ENCODE measurements around the gene SLCO3A1. TPM values are rescaled to one million over a fixed set of nuclear protein-coding genes. Genes with fewer than 3 reads are reported as not detected.

SLCO3A1 gene
- total and polyA plus RNA-seq, 9 donors, result 1.7 to 8.6 (median 4.5) TPM

DNA sequence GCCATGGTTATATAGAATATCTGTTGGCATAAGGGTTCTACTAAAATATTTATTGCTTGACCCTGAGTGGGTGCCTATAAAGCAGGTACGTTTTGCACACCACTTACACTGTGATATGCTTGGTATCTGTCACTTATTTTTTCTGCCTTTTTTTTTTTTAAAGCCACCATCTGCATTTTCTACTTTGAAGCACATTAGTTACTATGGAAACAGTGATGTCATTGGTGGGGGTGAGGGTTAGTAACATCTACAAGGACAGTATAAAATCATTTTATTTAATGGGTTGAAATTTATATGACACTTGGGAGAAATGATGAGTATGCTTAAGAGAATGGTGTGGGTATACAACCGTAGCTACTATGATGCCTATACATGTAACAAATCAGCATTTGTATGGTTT lies 25.6 kb downstream of the SLCO3A1 start:
- H3K4me3 ChIP-seq (ENCODE audit: low read length), result no peak overlapping the region
- no peaks in the 10 kb centered on the region for H3K27me3 ChIP-seq (ENCODE audit: control insufficient read depth, insufficient read depth, low read length)
- H3K36me3 ChIP-seq (ENCODE audit: control insufficient read depth, insufficient read depth, low read length), result no peaks in the 10 kb centered on the region
- no peaks in the 10 kb centered on the region for H3K4me1 ChIP-seq (ENCODE audit: control insufficient read depth, insufficient read depth, low read length)
- WGBS (ENCODE audit: insufficient coverage), result no CpG with 5 or more reads among the region's 2 CpGs
- H3K27ac ChIP-seq (ENCODE audit: low read length), result no peak overlapping the region
- DNase-seq, result no peak
- H3K9me3 ChIP-seq (replicated peaks; ENCODE audit: control insufficient read depth, low read depth, low read length), result no peaks in the 10 kb centered on the region

DNA sequence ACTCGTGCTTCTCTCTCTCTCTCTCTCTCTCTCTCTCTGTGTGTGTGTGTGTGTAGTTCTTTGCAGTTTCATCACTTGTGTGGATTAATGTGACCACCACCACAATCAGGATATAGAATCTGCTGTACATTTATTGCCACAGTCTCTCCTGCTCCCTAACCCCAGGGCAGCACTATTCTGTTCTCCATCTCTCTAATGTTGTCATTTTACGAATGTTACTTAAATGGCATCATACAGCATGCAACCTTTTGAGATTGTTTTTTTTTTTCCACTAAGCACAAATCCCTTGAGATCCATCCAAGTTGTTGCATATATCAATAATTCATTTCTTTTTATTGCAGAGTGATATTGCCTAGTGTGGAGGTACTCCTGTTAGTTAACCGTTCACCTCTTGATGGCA lies 26.9 kb downstream of the SLCO3A1 start:
- H3K27ac ChIP-seq (ENCODE audit: low read length), result no peak overlapping the region
- no peaks in the 10 kb centered on the region for H3K4me1 ChIP-seq (ENCODE audit: control insufficient read depth, insufficient read depth, low read length)
- no peak overlapping the region for H3K4me3 ChIP-seq (ENCODE audit: low read length)
- H3K9me3 ChIP-seq (replicated peaks; ENCODE audit: control insufficient read depth, low read depth, low read length), result no peaks in the 10 kb centered on the region
- 100% methylated on average over 1 of the region's 3 CpGs for WGBS (ENCODE audit: insufficient coverage)
- no peaks in the 10 kb centered on the region for H3K36me3 ChIP-seq (ENCODE audit: control insufficient read depth, insufficient read depth, low read length)
- DNase-seq, result no peak
- H3K27me3 ChIP-seq (ENCODE audit: control insufficient read depth, insufficient read depth, low read length), result no peaks in the 10 kb centered on the region

DNA sequence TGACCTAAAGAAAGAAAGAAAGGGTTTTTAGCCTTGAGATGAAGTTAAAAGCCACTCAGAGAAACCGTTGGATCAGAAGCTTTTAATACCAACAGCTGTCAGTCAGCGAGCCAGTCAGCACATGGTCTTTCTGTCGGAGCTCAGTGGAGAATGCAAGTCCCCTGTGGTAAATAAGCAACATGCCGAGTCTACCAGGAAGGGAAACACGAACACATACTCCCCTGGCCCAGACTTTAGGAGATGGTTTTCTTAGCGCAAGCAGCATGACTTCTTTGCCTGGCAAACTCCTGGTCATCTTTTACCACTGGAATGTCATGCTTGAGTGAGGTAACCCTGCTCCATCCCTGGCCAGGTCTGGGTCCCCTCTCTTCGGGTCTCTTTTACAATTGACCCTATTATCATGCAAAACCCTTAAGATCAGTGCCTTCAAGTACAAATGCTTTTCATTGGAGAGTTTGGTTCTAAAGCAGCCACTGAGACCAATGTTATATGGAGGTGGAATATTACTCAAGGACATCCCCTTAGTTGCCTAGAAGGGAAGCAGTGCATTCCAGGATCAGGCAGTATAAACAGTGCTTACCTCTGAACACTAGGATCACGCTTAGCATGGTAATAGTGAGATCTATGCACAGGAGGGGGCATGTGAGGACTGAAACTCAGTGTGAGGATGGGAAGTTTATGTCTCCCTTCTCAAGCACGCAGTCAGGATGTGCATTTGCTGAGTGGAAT lies 28.2 kb downstream of the SLCO3A1 start:
- no peak for DNase-seq
- H3K4me1 ChIP-seq (ENCODE audit: control insufficient read depth, insufficient read depth, low read length), result no peaks in the 10 kb centered on the region
- H3K27me3 ChIP-seq (ENCODE audit: control insufficient read depth, insufficient read depth, low read length), result no peaks in the 10 kb centered on the region
- H3K36me3 ChIP-seq (ENCODE audit: control insufficient read depth, insufficient read depth, low read length), result no peaks in the 10 kb centered on the region
- no peak overlapping the region for H3K4me3 ChIP-seq (ENCODE audit: low read length)
- no peaks in the 10 kb centered on the region for H3K9me3 ChIP-seq (replicated peaks; ENCODE audit: control insufficient read depth, low read depth, low read length)
- no peak overlapping the region for H3K27ac ChIP-seq (ENCODE audit: low read length)
- 41% methylated on average over 5 of the region's 9 CpGs for WGBS (ENCODE audit: insufficient coverage)

DNA sequence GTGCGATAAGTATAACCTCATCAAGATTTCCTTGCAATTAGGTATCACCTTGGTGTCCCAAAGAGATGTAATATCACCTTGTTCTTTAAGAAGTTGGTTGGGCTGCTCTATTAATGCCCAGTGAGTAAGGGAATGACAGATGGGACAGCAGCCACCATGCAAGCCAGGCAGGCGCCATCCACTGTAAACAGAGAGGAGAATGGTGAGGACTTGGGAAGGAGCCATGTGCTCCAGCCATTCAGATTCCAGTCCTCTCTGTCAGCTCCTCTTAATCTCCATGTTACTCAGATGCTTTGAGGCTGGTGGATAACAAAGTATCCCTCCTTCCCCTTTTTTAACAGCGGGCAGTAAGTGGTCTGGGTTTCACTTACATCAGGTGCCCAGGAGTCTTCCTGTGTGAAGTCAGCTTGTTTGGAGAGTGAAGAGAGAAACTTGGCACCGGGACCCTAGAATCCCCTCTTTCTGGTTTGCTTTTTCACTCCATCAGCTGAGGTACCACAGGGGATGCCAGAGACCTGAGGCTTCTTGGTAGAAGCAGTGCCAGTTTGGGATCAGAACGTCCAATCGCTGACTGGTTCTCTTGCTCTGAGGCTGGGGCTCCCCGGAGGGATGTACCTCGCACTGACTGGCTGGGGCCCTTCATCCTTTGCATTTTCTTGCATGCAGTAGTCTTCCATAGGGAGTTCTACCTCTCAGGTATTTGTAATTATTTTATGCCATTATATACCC lies 29.5 kb downstream of the SLCO3A1 start:
- H3K27ac ChIP-seq (ENCODE audit: low read length), result no peak overlapping the region
- H3K9me3 ChIP-seq (replicated peaks; ENCODE audit: control insufficient read depth, low read depth, low read length), result no peaks in the 10 kb centered on the region
- 60% methylated on average over 2 of the region's 8 CpGs for WGBS (ENCODE audit: insufficient coverage)
- no peak for DNase-seq
- no peaks in the 10 kb centered on the region for H3K4me1 ChIP-seq (ENCODE audit: control insufficient read depth, insufficient read depth, low read length)
- no peaks in the 10 kb centered on the region for H3K27me3 ChIP-seq (ENCODE audit: control insufficient read depth, insufficient read depth, low read length)
- H3K4me3 ChIP-seq (ENCODE audit: low read length), result no peak overlapping the region
- no peaks in the 10 kb centered on the region for H3K36me3 ChIP-seq (ENCODE audit: control insufficient read depth, insufficient read depth, low read length)

DNA sequence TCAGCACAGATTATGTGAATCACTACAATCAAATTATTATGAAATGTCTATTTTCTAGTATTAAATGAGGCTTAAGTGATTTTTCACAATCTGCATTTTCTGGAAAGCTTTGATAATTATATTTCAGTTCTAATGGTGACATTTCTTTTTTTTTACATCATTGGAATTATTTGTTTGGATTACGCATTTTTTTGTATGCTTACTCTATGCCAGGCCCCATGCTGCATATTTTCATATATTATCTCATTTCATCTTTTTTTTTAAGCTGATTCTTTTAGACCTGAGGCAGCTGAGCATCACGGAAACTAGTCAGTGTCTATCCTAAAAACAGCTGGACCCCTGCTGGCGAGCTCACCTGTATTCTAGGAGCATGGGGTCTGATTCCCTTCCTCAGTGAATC lies 31.1 kb downstream of the SLCO3A1 start:
- H3K4me1 ChIP-seq (ENCODE audit: control insufficient read depth, insufficient read depth, low read length), result no peaks in the 10 kb centered on the region

DNA sequence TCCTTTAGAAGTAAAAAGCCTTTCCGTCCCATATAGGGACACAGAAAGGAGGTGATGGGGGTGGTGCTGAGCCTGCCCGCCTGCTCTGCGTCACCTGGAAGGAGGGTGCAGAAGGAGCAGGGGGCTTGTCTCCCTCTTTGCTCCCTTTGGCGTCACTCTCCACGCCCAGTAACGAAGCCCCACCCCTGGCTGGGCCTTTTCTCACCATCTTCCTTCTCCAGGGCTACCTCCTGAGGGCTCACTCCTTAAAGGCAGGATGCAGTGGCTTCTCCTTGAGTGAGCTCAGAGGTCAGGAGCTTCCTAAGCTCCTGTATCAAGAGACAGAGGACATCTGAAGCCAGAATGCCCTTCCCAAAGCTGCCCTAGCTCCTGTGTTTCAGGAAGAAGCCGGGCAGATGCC lies 31.5 kb downstream of the SLCO3A1 start:
- Histone ChIP-seq H3K4me3 (ENCODE audit: low read length) (no peak overlapping the region), H3K36me3 (ENCODE audit: control insufficient read depth, insufficient read depth, low read length) (no peaks in the 10 kb centered on the region), H3K4me1 (ENCODE audit: control insufficient read depth, insufficient read depth, low read length) (no peaks in the 10 kb centered on the region), H3K27me3 (ENCODE audit: control insufficient read depth, insufficient read depth, low read length) (no peaks in the 10 kb centered on the region), H3K27ac (ENCODE audit: low read length) (no peak overlapping the region), H3K9me3 (replicated peaks; ENCODE audit: control insufficient read depth, low read depth, low read length) (no peaks in the 10 kb centered on the region)
- WGBS (ENCODE audit: insufficient coverage), result 67% methylated on average over 1 of the region's 7 CpGs
- no peak for DNase-seq

More for the DNA sequence above, 31.1 kb downstream of the SLCO3A1 start:
- no peak for DNase-seq
- no peaks in the 10 kb centered on the region for H3K27me3 ChIP-seq (ENCODE audit: control insufficient read depth, insufficient read depth, low read length)
- 83% methylated on average over 2 of the region's 3 CpGs for WGBS (ENCODE audit: insufficient coverage)
- H3K27ac ChIP-seq (ENCODE audit: low read length), result no peak overlapping the region
- no peaks in the 10 kb centered on the region for H3K36me3 ChIP-seq (ENCODE audit: control insufficient read depth, insufficient read depth, low read length)
- H3K9me3 ChIP-seq (replicated peaks; ENCODE audit: control insufficient read depth, low read depth, low read length), result no peaks in the 10 kb centered on the region
- no peak overlapping the region for H3K4me3 ChIP-seq (ENCODE audit: low read length)

DNA sequence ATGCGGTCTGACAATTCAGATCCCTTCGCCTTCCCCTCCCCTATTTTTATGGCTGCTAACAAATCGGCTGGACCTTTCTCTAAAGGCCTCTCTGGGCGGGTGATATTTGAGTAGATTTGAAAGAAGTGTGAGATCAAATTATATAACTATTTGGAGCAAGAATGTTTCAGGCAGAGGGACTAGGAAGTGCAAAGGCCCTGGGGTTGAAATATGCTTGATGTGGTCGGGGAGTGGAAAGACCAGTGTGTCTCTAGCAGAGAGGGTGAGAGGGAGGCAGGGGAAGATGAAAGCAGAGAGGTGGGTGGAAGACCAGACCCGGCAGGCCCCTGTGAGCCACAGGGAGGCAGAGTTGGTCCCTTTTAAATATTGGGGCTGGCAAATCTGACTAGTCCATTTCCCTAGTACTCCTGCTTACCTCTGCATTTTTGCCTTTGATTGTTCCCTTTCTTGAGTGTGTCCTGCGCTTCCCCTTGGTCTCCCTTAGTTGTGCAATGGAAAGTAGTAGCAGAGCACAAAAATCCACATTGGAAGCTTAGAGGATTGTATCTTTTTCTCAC lies 32.3 kb downstream of the SLCO3A1 start:
- Histone ChIP-seq H3K9me3 (replicated peaks; ENCODE audit: control insufficient read depth, low read depth, low read length) (no peaks in the 10 kb centered on the region), H3K4me1 (ENCODE audit: control insufficient read depth, insufficient read depth, low read length) (no peaks in the 10 kb centered on the region), H3K27me3 (ENCODE audit: control insufficient read depth, insufficient read depth, low read length) (no peaks in the 10 kb centered on the region), H3K4me3 (ENCODE audit: low read length) (no peak overlapping the region), H3K27ac (ENCODE audit: low read length) (no peak overlapping the region), H3K36me3 (ENCODE audit: control insufficient read depth, insufficient read depth, low read length) (no peaks in the 10 kb centered on the region)
- DNase-seq, result peak; percentile 43
- 88% methylated on average over 1 of the region's 7 CpGs for WGBS (ENCODE audit: insufficient coverage)

DNA sequence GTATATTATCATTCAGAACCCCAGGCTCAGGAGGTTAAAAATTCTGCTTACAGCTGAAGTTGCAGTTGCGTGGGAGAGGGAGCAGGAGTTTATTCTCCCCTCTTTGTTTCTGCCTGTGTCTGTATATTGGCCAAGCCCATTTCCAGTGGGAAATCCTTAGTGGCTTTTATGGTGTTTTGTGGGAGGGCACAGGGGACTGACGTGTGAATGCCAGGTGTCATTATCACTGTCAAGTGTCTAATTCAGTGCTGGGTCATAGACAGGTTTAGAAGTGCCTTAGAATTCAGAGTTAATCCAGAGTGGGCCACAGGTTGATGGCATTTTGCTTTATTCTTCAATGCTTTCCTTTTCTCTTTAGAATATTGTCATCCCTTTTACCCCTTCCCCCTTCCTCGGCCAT lies 33.4 kb downstream of the SLCO3A1 start:
- Histone ChIP-seq H3K4me1 (ENCODE audit: control insufficient read depth, insufficient read depth, low read length) (no peaks in the 10 kb centered on the region), H3K27ac (ENCODE audit: low read length) (no peak overlapping the region), H3K27me3 (ENCODE audit: control insufficient read depth, insufficient read depth, low read length) (no peaks in the 10 kb centered on the region), H3K9me3 (replicated peaks; ENCODE audit: control insufficient read depth, low read depth, low read length) (no peaks in the 10 kb centered on the region), H3K36me3 (ENCODE audit: control insufficient read depth, insufficient read depth, low read length) (no peaks in the 10 kb centered on the region), H3K4me3 (ENCODE audit: low read length) (no peak overlapping the region)
- DNase-seq, result no peak
- 33% methylated on average over 1 of the region's 3 CpGs for WGBS (ENCODE audit: insufficient coverage)

DNA sequence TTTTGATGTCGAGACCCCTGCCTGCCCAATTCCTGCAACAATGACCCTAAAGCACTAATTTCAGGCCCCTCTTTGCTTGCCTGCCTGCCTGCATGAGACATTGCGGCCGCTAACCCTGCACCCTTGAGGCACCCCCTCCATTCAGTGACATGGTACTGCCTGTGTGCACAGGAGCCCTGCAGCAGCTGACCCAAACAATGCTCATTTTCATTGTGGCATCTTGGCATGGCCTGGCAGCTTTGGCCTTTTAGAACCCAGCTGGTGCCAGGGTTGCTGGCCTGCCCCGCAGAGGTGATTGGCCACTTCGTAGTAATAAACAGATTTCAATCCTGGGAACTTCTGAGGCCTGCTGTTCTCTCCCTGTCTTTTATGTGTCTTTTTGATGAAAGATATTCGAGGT lies 33.8 kb downstream of the SLCO3A1 start:
- H3K36me3 ChIP-seq (ENCODE audit: control insufficient read depth, insufficient read depth, low read length), result no peaks in the 10 kb centered on the region
- H3K27ac ChIP-seq (ENCODE audit: low read length), result no peak overlapping the region
- no peaks in the 10 kb centered on the region for H3K27me3 ChIP-seq (ENCODE audit: control insufficient read depth, insufficient read depth, low read length)
- WGBS (ENCODE audit: insufficient coverage), result 68% methylated on average over 4 of the region's 6 CpGs
- no peaks in the 10 kb centered on the region for H3K4me1 ChIP-seq (ENCODE audit: control insufficient read depth, insufficient read depth, low read length)
- H3K4me3 ChIP-seq (ENCODE audit: low read length), result no peak overlapping the region
- H3K9me3 ChIP-seq (replicated peaks; ENCODE audit: control insufficient read depth, low read depth, low read length), result no peaks in the 10 kb centered on the region
- DNase-seq, result no peak

DNA sequence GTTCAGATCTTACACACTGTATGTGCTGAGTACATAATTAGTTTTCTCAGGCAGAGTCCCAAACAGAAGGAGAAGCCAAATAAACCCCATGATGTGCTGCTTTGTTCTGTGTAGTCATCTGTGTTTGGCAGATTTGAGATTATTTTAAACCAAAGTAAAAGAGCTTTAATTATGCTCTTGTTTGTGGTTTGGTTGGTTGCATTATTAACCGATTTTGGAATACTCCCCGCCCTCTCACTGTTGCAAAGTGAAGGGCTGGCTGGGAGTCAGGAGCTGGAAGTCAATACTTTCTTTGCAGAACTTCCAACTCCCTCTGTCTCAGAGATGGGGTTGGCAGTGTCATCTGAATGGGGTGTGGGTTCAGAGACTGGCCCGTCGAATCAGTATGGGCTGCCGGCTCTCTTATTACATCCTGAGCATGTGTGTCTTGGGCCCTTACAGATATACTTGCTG lies 34.4 kb downstream of the SLCO3A1 start:
- Histone ChIP-seq H3K27me3 (ENCODE audit: control insufficient read depth, insufficient read depth, low read length) (no peaks in the 10 kb centered on the region), H3K4me3 (ENCODE audit: low read length) (no peak overlapping the region), H3K36me3 (ENCODE audit: control insufficient read depth, insufficient read depth, low read length) (no peaks in the 10 kb centered on the region), H3K27ac (ENCODE audit: low read length) (no peak overlapping the region), H3K9me3 (replicated peaks; ENCODE audit: control insufficient read depth, low read depth, low read length) (no peaks in the 10 kb centered on the region), H3K4me1 (ENCODE audit: control insufficient read depth, insufficient read depth, low read length) (no peaks in the 10 kb centered on the region)
- WGBS (ENCODE audit: insufficient coverage), result no CpG with 5 or more reads among the region's 5 CpGs
- peak; percentile 51 for DNase-seq
